Nephron progenitor cell (in vitro differentiated cells): ENCODE data around the gene FAM209A.

Experiments
- DNase-seq: peaks from one replicate; pipeline ENCODE4 v3.0.0; 2021
- H3K27ac Mint-ChIP-seq: 2 replicates; pipeline ENCODE4 v1.8.0; 2021; ENCODE audit warnings: mild to moderate bottlenecking, moderate library complexity, mixed read lengths
- H3K27me3 Mint-ChIP-seq: 2 replicates; pipeline ENCODE4 v1.8.0; 2021; ENCODE audit warnings: mild to moderate bottlenecking, low read depth, mixed read lengths; ENCODE audit not compliant: poor library complexity
- H3K36me3 Mint-ChIP-seq: 2 replicates; pipeline ENCODE4 v1.8.0; 2021; ENCODE audit warnings: low read depth, mixed read lengths
- H3K4me1 Mint-ChIP-seq: 2 replicates; pipeline ENCODE4 v1.8.0; 2021; ENCODE audit warnings: mixed read lengths
- H3K4me3 Mint-ChIP-seq: 2 replicates; pipeline ENCODE4 v1.8.0; 2021; ENCODE audit warnings: mild to moderate bottlenecking, moderate library complexity, mixed read lengths
- H3K9me3 Mint-ChIP-seq: 2 replicates; pipeline ENCODE4 v1.8.0; 2021; ENCODE audit warnings: mild to moderate bottlenecking, moderate library complexity, mixed read lengths
- TF ChIP-seq, protein P1 (sequence below): fragments of 200-600 bp; sonication (generic); IDR thresholded peaks from 2 replicates; pipeline ENCODE4 v1.5.0; 2021; ENCODE audit warnings: antibody characterized with exemption

Gene FAM209A

GRCh38 chr20:56566621-56567020 lies 42.1 kb downstream of the FAM209A start:
- Mint-ChIP-seq H3K4me1 (no peaks in the 10 kb centered on the region), H3K27ac (no peak overlapping the region), H3K27me3 (peaks cover 6% of the 10 kb centered on the region), H3K36me3 (no peaks in the 10 kb centered on the region), H3K4me3 (no peak overlapping the region), H3K9me3 (no peaks in the 10 kb centered on the region)
- TF ChIP-seq, protein P1, sequence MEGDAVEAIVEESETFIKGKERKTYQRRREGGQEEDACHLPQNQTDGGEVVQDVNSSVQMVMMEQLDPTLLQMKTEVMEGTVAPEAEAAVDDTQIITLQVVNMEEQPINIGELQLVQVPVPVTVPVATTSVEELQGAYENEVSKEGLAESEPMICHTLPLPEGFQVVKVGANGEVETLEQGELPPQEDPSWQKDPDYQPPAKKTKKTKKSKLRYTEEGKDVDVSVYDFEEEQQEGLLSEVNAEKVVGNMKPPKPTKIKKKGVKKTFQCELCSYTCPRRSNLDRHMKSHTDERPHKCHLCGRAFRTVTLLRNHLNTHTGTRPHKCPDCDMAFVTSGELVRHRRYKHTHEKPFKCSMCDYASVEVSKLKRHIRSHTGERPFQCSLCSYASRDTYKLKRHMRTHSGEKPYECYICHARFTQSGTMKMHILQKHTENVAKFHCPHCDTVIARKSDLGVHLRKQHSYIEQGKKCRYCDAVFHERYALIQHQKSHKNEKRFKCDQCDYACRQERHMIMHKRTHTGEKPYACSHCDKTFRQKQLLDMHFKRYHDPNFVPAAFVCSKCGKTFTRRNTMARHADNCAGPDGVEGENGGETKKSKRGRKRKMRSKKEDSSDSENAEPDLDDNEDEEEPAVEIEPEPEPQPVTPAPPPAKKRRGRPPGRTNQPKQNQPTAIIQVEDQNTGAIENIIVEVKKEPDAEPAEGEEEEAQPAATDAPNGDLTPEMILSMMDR = no peak
- DNase-seq = no peak

DNA sequence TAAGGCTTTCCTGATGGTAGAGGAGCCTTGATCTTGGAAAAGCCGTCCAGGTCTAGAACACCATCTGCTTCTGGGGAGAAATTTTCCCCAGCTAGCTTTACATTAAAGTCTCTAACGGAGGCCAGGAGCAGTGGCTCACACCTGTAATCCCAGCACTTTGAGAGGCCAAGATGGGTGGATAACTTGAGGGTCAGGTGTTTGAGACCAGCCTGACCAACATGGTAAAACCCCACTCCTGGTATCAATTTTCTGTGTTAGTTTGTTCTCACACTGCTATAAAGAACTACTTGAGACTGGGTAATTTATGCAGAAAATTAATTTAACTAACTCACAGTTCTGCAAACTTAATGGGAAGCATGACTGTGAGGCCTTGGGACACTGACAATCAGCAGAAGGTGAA lies 46.3 kb downstream of the FAM209A start:
- TF ChIP-seq, protein P1 = no peak
- H3K27ac Mint-ChIP-seq = no peak overlapping the region
- H3K9me3 Mint-ChIP-seq = no peaks in the 10 kb centered on the region
- H3K27me3 Mint-ChIP-seq = peaks cover 15% of the 10 kb centered on the region
- no peaks in the 10 kb centered on the region for H3K36me3 Mint-ChIP-seq
- no peak for DNase-seq
- peaks cover 7% of the 10 kb centered on the region for H3K4me1 Mint-ChIP-seq
- H3K4me3 Mint-ChIP-seq = no peak overlapping the region

- no peak overlapping the region for H3K27ac Mint-ChIP-seq
- H3K9me3 Mint-ChIP-seq = no peaks in the 10 kb centered on the region
- peaks cover 15% of the 10 kb centered on the region for H3K27me3 Mint-ChIP-seq
- TF ChIP-seq, protein P1 = no peak
- peaks cover 7% of the 10 kb centered on the region for H3K4me1 Mint-ChIP-seq
- no peak overlapping the region for H3K4me3 Mint-ChIP-seq
- no peak for DNase-seq
- no peaks in the 10 kb centered on the region for H3K36me3 Mint-ChIP-seq
Observed at GRCh38 chr20:56572172-56572571, 47.6 kb downstream of the FAM209A start.

DNA sequence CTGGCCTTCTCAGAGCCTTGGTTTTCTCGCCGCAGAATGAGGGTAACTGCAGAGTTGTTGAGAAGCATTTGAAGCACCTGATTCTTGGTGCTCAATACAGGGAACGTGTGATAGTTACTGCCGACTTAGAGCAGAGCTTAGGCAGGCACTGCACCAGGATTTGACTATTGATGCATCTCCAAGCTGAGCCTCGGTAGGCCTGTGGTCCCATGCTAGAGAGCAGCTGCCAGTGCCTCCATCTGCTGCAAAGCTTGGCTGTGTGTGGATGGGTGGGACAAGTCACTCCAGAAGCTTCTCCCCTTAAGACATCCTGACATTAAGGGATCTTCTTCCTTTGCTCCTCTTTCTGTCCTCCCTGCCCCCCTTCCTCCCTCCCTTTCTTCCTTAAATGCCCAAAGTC lies 49.4 kb downstream of the FAM209A start:
- no peak for DNase-seq
- H3K36me3 Mint-ChIP-seq = no peaks in the 10 kb centered on the region
- peaks cover 7% of the 10 kb centered on the region for H3K4me1 Mint-ChIP-seq
- no peak overlapping the region for H3K4me3 Mint-ChIP-seq
- no peaks in the 10 kb centered on the region for H3K9me3 Mint-ChIP-seq
- peaks cover 15% of the 10 kb centered on the region for H3K27me3 Mint-ChIP-seq
- H3K27ac Mint-ChIP-seq = no peak overlapping the region
- TF ChIP-seq, protein P1 = no peak

DNA sequence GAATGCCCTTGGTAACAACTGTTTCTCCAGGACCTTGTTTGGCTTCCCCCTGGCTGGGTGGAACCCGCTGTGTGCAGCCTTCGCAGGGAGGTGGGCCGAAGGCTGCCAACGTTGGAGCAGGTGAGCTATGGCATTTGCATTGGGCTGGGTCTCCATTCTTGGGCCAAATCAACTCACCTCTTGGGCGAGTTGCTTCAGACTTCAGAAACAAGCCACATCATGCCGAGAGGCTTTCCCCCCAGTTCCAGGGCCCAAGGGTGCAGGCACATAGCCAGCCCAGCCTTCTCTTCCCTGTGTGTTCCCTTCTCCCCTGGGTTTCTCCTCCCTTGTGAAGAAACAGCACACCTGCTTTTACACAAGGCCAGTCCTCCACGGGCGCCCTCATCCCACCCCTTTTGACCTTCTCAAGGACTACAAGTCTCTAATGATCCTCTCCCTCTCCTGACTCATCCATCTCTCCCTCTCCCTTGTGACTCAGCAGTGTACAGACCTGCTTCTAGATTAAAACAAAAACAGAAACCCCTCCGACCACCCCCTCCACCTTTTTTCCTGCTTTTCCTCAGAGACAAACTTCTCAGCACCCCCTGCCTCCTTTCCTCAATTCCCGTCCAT lies 50.1 kb downstream of the FAM209A start:
- Mint-ChIP-seq H3K36me3 (no peaks in the 10 kb centered on the region), H3K4me3 (no peak overlapping the region), H3K27me3 (peaks cover 15% of the 10 kb centered on the region), H3K9me3 (no peaks in the 10 kb centered on the region), H3K27ac (peak overlapping the region; percentile 5), H3K4me1 (peaks cover 7% of the 10 kb centered on the region)
- TF ChIP-seq, protein P1 = no peak
- no peak for DNase-seq

DNA sequence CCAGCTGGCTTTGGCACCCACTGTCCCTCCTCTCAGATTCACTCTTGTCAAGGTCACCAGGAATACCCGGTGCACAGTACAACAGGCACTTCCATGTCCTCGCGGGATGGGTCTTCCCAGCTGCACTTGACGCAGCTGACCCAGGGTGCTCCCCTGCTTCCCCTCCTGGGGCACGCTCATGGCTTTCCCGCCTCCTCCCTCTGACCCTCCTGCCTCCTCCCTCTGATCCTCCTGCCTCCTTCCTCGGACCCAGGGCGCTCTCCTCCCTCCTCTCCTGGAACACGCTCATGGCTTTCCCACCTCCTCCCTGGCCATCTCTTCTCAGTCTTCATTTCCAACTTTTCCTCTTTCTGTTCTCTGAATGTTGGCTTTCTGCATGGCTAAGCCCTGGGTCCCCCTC lies 50.6 kb downstream of the FAM209A start:
- Mint-ChIP-seq H3K4me1 (peaks cover 7% of the 10 kb centered on the region), H3K4me3 (no peak overlapping the region), H3K27me3 (peaks cover 10% of the 10 kb centered on the region), H3K27ac (peak overlapping the region; percentile 7), H3K9me3 (no peaks in the 10 kb centered on the region), H3K36me3 (no peaks in the 10 kb centered on the region)
- DNase-seq = no peak
- TF ChIP-seq, protein P1 = no peak
